ENCODE measurements around the gene PFDN1. TPM values are rescaled to one million over a fixed set of nuclear protein-coding genes. Genes with fewer than 3 reads are reported as not detected.

Gene PFDN1
- total RNA-seq, 1 experiment from 2014 or later = 94.1 TPM

- POLR2A ChIA-PET (ENCODE audit: low non-redundant PET) = no interaction called here
- intact Hi-C loops (cut with micrococcal nuclease; ENCODE audit: unreplicated experiment) = no loop called here
- Histone ChIP-seq H3K27ac (ENCODE audit: low read depth, low read length, poor library complexity, severe bottlenecking) (no peak overlapping the region), H3K4me1 (ENCODE audit: insufficient read depth, low read length, poor library complexity, severe bottlenecking) (no peaks in the 10 kb centered on the region), H3K4me3 (ENCODE audit: low read depth, low read length, poor library complexity, severe bottlenecking) (no peak overlapping the region), H3K9me3 (ENCODE audit: low read depth, low read length, poor library complexity, severe bottlenecking) (no peaks in the 10 kb centered on the region), H3K36me3 (ENCODE audit: insufficient read depth, low read length, poor library complexity, severe bottlenecking) (no peaks in the 10 kb centered on the region), H3K27me3 (replicated peaks; ENCODE audit: insufficient read depth, low read depth, low read length, poor library complexity) (no peaks in the 10 kb centered on the region)
- BruUV-seq (replicated peaks) = no TSS peak
- CTCF ChIA-PET = no interaction called here
- TF ChIP-seq CTCF (conservative IDR thresholded peaks at IDR 0.05; ENCODE audit: low read depth, low read length) (no peak), EZH2 (IDR thresholded peaks at IDR 0.05; ENCODE audit: borderline replicate concordance, low read depth, low read length, poor library complexity, severe bottlenecking) (no peak)
- DNase-seq (ENCODE audit: low spot score) = no peak
Measured at GRCh38 chr5:140232731-140233130, 70.2 kb downstream of the PFDN1 start.

GRCh38 chr5:140230373-140230772 lies 72.5 kb downstream of the PFDN1 start:
- no peak for TF ChIP-seq CTCF (conservative IDR thresholded peaks at IDR 0.05; ENCODE audit: low read depth, low read length)
- no peak for TF ChIP-seq EZH2 (IDR thresholded peaks at IDR 0.05; ENCODE audit: borderline replicate concordance, low read depth, low read length, poor library complexity, severe bottlenecking)
- CTCF ChIA-PET = no interaction called here
- H3K4me3 ChIP-seq (ENCODE audit: low read depth, low read length, poor library complexity, severe bottlenecking) = no peak overlapping the region
- H3K4me1 ChIP-seq (ENCODE audit: insufficient read depth, low read length, poor library complexity, severe bottlenecking) = no peaks in the 10 kb centered on the region
- no peak overlapping the region for H3K27ac ChIP-seq (ENCODE audit: low read depth, low read length, poor library complexity, severe bottlenecking)
- intact Hi-C loops (cut with micrococcal nuclease; ENCODE audit: unreplicated experiment) = no loop called here
- no peaks in the 10 kb centered on the region for H3K9me3 ChIP-seq (ENCODE audit: low read depth, low read length, poor library complexity, severe bottlenecking)
- BruUV-seq (replicated peaks) = no TSS peak
- DNase-seq (ENCODE audit: low spot score) = no peak
- H3K36me3 ChIP-seq (ENCODE audit: insufficient read depth, low read length, poor library complexity, severe bottlenecking) = no peaks in the 10 kb centered on the region
- no peaks in the 10 kb centered on the region for H3K27me3 ChIP-seq (replicated peaks; ENCODE audit: insufficient read depth, low read depth, low read length, poor library complexity)
- POLR2A ChIA-PET (ENCODE audit: low non-redundant PET) = no interaction called here

- no peak for DNase-seq (ENCODE audit: low spot score)
- no peaks in the 10 kb centered on the region for H3K4me1 ChIP-seq (ENCODE audit: insufficient read depth, low read length, poor library complexity, severe bottlenecking)
- CTCF ChIA-PET = interaction anchor here (0.6 to 0.7 kb wide), 2 partner anchors 34 to 222 kb away, joined by 3 to 4 read pairs; no protein-coding TSS in a partner anchor
- no peak overlapping the region for H3K4me3 ChIP-seq (ENCODE audit: low read depth, low read length, poor library complexity, severe bottlenecking)
- POLR2A ChIA-PET (ENCODE audit: low non-redundant PET) = no interaction called here
- TF ChIP-seq EZH2 (IDR thresholded peaks at IDR 0.05; ENCODE audit: borderline replicate concordance, low read depth, low read length, poor library complexity, severe bottlenecking) (no peak), CTCF (conservative IDR thresholded peaks at IDR 0.05; ENCODE audit: low read depth, low read length) (no peak)
- no peaks in the 10 kb centered on the region for H3K27me3 ChIP-seq (replicated peaks; ENCODE audit: insufficient read depth, low read depth, low read length, poor library complexity)
- no peak overlapping the region for H3K27ac ChIP-seq (ENCODE audit: low read depth, low read length, poor library complexity, severe bottlenecking)
- intact Hi-C loops (cut with micrococcal nuclease; ENCODE audit: unreplicated experiment) = no loop called here
- no peaks in the 10 kb centered on the region for H3K9me3 ChIP-seq (ENCODE audit: low read depth, low read length, poor library complexity, severe bottlenecking)
- no peaks in the 10 kb centered on the region for H3K36me3 ChIP-seq (ENCODE audit: insufficient read depth, low read length, poor library complexity, severe bottlenecking)
- no TSS peak for BruUV-seq (replicated peaks)
Measured at GRCh38 chr5:140228364-140228837, 74.5 kb downstream of the PFDN1 start.

All from A673 (cell line).